GM21423 (cell line): ENCODE results near the gene TP53TG3.
"Not testable (repeated sequence)": the region's sequence is repeated elsewhere in the genome, so short reads cannot be mapped to it uniquely, and the experiment has no call there.

Source experiments
- ATAC-seq: cut with Tn5 transposase; IDR thresholded peaks from one replicate; pipeline ENCODE4 v1.9.1; 2021; ENCODE audit warnings: mild to moderate bottlenecking, moderate library complexity; ENCODE audit not compliant: unreplicated experiment

The TP53TG3 gene, protein sequence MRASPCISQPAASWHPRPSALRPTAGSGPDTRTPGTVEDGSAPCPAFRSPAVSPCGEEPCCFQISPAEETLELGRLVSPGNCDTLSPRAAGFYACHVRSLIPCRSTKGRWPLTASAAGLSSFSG

DNA sequence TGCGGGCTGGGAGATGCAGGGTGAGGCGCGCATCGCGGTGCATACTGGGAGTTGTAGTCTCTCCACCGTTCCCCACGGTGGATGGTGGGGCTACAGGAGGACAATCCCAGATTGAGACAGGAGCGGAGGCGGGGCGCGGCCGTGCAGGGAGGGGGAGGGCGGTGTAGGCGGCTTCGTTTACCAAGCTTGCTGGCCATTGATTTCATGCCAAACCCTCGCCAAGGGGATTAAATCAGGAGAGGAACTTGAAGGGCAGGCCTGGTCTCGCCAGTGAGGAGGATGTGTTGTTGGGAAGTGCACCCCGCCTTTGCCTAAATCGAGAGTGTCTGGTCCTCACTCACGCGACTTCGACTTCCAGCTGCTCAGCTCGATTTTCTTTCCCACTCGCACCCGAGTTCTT is at the start of gene TP53TG3:
TP53TG3 (minus strand) TSS at position 101 of the 400 bp plus-strand sequence; CDS start at position 33, 68 bp downstream.
- not testable (repeated sequence) for ATAC-seq

- not testable (repeated sequence) for ATAC-seq
Observed at GRCh38 chr16:32650876-32651275, 25.1 kb downstream of the TP53TG3 start.

GRCh38 chr16:32647562-32647961 is 28.4 kb downstream of the TP53TG3 start:
- ATAC-seq = not testable (repeated sequence)

GRCh38 chr16:32646780-32647179 is 29.2 kb downstream of the TP53TG3 start:
- not testable (repeated sequence) for ATAC-seq

- not testable (repeated sequence) for ATAC-seq
Observed at GRCh38 chr16:32646177-32646576, 29.8 kb downstream of the TP53TG3 start.

- not testable (repeated sequence) for ATAC-seq
Observed at GRCh38 chr16:32645278-32645908, 30.6 kb downstream of the TP53TG3 start.

DNA sequence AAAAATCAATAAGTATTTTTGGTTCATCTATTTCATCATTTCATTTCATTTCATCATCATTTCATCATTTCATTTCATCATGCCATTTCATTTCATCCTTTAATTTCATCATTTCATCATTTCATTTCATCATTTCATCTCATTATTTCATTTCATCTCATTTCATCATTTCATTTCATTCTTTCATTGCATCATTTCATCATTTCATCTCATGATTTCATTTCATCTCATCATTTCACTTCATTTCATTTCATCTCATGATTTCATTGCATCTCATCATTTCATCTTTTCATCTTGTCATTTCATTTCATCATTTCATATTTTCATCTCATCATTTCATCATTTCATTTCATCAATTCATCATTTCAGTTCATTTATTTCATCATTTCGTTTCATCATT is 31.2 kb downstream of the TP53TG3 start:
- not testable (repeated sequence) for ATAC-seq

DNA sequence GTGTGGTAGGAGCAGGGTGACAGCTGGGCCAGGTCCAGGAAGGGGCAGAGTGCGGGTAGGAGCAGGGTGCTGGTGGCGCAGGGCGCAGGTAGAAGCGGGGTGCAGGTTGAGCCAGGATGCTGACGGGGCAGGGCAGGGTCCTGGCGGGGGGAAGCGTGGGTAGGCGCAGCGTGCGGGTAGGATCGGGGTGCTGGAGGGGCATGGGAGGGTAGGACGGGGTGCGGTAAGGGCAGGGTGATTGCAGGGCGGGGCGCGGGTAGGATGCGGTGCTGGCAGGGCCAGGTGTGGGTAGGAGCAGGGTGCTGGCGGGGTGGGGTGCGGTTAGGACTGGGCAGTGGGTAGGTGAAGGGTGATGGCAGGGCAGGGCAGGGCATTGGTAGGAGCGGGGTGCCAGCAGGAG is 38.4 kb downstream of the TP53TG3 start:
- not testable (repeated sequence) for ATAC-seq

- ATAC-seq = not testable (repeated sequence)
Observed at GRCh38 chr16:32632096-32632495, 43.9 kb downstream of the TP53TG3 start.
